Activated CD4-positive, CD25-positive, alpha-beta regulatory T cell treated with anti-CD3 and anti-CD28 coated beads, Interleukin-2, amount 50 U/mL, for 24 hours (primary cell): Measurements from ENCODE around the gene FOXE1.

Source experiments
- ATAC-seq, 2 donors: fragments of 150-1000 bp; cut with Tn5 transposase; one replicate each; pipeline ENCODE4 v1.10.0; 2021; ENCODE audit warnings: mild to moderate bottlenecking in 1 of 2, moderate library complexity in 1 of 2

Gene FOXE1

DNA sequence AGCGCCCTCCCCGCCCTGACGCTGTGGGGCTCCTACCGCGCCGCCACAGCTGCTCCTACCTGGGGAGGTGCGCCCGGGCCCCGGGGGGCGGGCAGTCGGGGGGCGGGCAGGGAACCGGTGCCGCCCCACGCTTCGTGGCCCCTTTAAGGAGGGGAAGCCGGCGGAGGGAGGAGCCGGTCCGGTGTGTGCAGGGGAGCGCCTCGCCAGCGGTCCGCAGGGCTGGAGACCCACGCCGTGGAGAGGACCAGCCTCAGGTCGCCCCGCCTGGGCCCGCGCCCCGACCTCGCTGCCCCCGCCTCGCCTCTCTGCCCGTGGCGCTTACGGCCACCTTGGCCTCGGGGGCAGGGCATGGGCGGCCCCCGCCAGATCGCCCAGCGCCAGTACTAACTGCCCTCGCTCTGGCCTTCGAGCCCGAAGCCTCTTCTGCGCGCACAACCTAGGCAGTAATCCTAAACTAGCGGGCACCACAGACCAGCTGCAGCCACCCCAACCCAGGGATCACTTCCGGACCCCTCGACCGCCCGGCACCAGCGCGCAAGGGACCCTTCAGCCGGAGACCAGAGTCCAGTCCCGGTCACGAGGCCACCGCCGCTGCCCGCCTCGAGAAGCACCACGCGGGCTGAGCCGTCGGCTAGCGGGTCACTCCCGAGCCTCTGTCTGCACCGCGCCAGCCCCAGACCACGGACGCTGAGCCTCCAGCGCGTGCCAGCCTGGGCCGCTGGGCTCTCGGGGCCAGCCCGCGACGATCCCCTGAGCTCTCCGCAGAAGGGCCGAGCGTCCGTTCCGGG is at the start of gene FOXE1:
TSS of gene FOXE1 (plus strand) at position 171 of the 788 bp plus-strand sequence. CDS start 689 bp downstream, outside the sequence.
- peak in 1 of 2 donors; percentile 15 for ATAC-seq

- no peak for ATAC-seq
Observed at GRCh38 chr9:97804059-97804365, 49.0 kb upstream of the FOXE1 start.

DNA sequence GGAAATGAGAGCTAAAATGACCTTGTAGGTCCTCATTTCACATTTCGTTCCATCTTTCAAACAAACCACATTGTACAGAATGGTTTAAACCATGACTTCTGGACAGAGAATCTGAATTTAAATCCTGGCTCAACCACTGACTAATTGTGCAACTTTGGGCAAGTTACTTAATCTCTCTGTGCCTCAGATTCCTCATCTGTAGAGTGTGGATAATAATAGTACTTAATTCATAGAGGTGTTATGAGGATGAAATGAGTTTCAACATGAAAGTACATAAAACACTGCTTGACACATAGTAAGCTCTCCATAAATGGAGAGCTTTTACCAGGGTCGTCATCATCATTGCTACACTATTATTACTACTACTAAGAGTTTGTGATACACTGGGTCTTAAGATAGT is 46.3 kb upstream of the FOXE1 start:
- no peak for ATAC-seq

GRCh38 chr9:97807681-97808080 is 45.3 kb upstream of the FOXE1 start:
- no peak for ATAC-seq

DNA sequence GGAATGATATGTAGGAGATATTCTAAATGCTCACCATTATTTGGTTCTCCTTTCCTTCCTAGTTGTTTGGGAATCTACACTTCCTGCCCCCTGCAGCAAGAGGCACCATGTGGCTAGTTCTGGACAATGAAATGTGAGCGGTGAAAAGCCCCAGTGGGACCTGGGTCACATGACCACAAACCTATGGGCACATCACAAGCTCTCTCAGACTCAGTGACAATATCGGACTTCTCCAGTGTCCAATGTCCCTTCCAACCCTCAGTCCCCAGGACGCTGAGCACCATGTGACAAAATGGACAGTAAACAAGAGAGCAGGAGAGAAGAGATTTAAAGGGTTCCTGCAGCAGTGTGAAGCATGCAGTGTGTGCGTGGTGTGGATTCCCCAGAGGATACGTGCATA is 44.6 kb upstream of the FOXE1 start:
- no peak for ATAC-seq

DNA sequence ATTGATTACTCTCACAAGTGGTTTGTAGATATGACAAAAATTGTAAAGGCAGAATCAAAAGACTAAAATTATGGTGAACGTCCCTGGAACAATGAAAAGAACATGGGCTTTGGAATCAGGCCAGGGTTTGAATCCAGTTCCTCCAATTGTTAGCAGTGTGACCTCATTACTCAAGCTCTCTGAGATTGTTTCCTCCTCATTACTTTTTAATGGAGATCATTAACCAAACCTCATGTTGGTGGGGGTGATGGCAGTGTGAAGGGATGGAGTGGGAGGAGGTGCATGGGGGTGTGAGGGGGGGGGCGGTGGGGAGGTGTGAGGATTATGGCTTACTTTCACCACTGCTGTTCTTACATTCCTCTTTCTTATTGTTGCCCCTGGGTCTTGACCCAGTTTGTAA is 44.1 kb upstream of the FOXE1 start:
- ATAC-seq = no peak

DNA sequence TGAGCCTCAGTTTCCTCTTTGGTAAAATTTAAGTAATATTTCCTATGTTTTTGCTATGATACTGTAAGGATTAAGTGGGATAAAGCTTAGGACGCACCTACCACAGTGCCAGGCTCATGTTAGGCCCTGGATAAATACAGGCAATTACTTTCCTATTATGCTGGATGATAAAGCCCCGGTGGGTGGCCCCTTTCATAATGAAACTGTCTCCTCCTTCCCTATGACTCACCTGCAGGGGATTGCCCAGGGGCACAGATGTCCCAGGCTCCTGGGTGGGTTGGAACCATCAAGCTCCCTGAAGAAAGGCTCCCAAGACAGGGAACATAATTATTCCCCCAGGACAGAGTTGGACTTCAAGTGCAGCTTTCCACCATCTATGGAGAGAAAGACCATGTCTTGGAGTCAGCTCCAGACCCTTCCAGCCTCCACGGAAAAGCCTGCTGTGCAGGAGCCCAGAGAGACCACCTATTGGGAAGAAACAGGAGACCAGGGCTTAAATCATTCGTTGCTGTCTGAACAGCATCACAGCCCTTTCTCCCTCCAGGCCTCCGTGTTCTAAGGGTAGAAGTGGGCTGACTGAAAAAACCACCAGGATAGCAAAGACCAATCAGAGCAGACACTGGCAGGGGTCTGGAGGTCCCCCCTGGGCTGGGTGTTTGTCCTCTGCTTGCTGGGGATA is 43.2 kb upstream of the FOXE1 start:
- ATAC-seq = no peak

GRCh38 chr9:97811533-97812246 is 41.3 kb upstream of the FOXE1 start:
- no peak for ATAC-seq

DNA sequence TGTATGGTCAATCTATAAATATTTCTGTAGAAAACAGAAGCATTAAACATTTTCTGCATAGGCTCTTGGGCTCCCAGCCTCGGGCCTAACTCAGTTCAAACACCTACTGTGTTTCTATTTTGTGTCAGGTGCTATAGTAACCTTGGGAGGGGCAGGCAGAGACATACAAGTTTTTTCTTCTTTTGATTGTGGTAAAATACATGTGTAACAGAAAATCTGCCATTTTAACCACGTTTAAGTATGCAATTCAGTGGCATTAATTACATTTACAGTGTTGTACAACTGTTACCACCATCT is 40.8 kb upstream of the FOXE1 start:
- no peak for ATAC-seq

- no peak for ATAC-seq
Observed at GRCh38 chr9:97813072-97813471, 40.0 kb upstream of the FOXE1 start.

DNA sequence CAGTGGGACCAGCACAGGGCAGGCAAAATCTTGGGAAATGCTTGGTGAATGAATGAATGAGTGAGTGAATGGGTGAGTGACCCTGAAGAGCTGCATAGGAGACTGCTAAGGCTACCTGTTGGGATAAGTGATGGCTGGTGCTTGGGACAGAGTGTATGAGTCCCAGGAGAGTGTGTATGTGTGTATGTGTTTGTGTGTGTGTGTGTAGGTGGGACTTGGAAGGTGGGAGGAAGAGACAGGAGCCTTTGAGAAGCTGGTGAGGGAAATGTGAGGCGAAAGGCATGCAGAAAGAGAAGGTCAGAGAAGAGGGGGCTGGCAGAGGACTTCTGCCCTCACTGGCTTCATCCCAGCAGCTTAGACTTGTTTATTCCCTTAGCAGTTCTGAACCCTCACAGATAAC is 33.3 kb upstream of the FOXE1 start:
- ATAC-seq = no peak

- ATAC-seq = no peak
Observed at GRCh38 chr9:97820373-97820772, 32.7 kb upstream of the FOXE1 start.

GRCh38 chr9:97830884-97831829 is 21.9 kb upstream of the FOXE1 start:
- no peak for ATAC-seq

GRCh38 chr9:97831843-97832636 is 21.0 kb upstream of the FOXE1 start:
- no peak for ATAC-seq

DNA sequence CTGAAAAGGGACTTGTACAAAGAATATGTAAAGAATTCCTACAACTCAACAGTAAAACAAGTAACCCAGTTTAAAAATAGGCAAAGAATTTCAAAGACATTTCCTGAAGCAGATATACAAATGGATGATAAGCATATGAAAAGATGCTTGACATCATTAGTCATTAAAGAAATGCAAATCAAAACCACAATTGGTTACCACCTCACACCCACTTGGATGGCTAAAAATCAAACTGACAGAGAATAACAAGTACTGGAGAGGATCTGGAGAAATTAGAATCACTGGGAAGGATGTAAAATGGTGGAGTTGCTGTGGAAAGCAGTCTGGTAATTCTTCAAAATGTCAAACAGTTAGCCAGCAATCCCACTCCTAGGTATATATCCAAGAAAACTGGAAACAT is 12.5 kb upstream of the FOXE1 start:
- no peak for ATAC-seq

DNA sequence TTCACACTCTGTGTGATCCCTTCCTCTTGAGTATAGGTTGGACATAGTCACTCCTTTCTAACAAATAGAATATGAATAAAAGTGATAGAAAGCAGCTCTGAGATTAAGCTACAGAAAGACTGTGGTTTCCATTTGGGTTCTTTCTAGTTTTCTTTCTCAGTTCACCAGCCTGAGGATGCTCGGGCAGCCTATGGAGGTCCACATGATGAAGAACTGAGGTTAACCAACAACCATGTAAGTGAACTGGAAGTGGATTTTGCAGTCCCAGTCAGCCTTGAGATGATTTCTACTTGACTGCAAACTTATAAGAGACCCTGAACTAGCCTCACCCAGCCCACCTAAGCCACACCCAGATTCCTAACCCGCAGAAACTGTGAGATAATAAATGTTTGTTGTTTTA is 10.1 kb upstream of the FOXE1 start:
- no peak for ATAC-seq

- no peak for ATAC-seq
Observed at GRCh38 chr9:97845130-97845529, 7.9 kb upstream of the FOXE1 start.

DNA sequence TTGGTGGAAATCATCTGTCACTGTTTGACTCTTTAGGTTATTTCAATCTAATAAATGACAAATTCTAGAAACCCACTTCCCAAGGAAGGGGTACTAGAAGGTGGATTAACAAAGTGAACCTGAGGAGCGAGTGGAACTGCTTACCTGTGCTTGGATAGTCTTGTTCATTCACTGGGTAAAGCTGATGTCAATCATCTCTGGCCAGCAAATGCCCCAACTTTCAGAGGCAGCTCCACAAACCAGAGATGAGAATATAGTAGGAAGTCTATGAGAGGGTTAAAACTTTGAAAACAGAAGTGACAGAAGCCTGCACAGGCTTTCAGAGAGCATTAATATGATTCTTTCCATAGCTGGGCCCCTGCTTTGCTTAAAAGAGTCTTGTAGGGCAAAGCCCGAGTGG is 7.3 kb upstream of the FOXE1 start:
- no peak for ATAC-seq

DNA sequence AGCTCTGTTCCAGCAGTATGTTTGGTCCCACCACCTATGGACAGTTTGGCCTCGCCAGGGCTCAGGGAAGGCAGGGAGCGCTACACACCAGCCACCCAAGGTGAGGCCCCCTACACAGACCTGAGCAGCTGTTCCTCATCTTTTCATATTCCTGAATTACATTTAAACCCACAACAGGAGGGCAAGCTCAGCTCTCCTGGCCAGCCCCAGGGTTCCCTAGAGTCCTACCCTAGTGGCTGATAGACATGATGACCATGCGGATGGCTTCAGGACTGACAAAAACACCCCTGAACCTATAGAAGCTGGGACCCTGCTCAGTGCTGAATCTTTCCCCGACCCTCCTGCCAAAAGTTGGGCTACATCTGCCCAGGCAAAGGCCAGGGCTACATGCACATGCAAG is 6.7 kb upstream of the FOXE1 start:
- no peak for ATAC-seq

DNA sequence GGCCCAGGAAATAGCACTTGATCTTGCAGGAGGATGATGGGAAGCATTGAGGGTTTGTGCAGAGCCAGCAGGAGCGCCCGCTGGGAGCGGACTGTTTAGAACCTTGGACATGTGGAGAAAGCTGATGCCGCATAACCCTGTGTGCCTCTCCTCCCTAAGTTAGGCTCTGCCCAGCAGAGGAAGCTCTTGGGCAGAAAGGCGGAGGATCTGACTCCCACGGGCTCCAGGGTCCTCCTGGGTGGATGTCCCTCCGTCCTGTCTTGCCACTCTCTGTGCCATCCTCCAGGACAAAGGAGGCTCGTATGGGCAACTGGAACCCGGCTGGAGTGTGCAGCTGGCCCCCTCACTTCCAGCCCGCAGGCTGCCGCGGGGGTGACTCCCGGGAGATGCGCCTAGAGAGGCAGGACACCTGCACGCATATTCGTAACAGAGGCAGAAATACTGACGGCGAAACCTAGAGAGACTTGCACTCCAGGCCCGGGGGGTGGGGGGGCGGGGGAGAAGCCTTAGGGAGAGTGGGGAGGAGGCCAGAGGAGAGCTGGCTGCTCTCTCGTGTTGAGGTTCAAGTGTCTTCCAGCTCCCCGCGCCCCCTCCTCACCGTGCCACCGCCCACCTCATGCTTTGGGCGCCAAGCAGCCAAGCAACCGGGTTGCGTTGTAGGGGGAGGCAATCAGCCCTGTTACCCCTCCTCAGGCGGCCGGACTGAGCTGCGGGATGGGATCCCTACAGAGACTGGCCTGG is 5.4 kb upstream of the FOXE1 start:
- no peak for ATAC-seq

- ATAC-seq = no peak
Observed at GRCh38 chr9:97848215-97848479, 4.9 kb upstream of the FOXE1 start.
